ENCODE results near the gene NR2F1-AS1.

NR2F1-AS1 gene
- long read RNA-seq, donor 1, partial matches to known transcripts, result 184 of 204 reads
- long read RNA-seq, donor 1, other reads (novel, unspliced or antisense), result 19 of 204 reads
- long read RNA-seq, donor 2, partial matches to known transcripts, result 81 of 94 reads
- long read RNA-seq, donor 2, other reads (novel, unspliced or antisense), result 11 of 94 reads
- long read RNA-seq, donor 3, partial matches to known transcripts, result 0 of 5 reads
- long read RNA-seq, donor 3, other reads (novel, unspliced or antisense), result 0 of 5 reads
- long read RNA-seq, donor 4, partial matches to known transcripts, result 122 of 212 reads
- long read RNA-seq, donor 4, other reads (novel, unspliced or antisense), result 86 of 212 reads
- long read RNA-seq, donor 5, partial matches to known transcripts, result 150 of 159 reads
- long read RNA-seq, donor 5, other reads (novel, unspliced or antisense), result 9 of 159 reads
- long read RNA-seq, donor 6, partial matches to known transcripts, result 125 of 128 reads
- long read RNA-seq, donor 6, other reads (novel, unspliced or antisense), result 0 of 128 reads
- long read RNA-seq, donor 7, partial matches to known transcripts, result 293 of 295 reads
- long read RNA-seq, donor 7, other reads (novel, unspliced or antisense), result 0 of 295 reads
- long read RNA-seq, donor 8, partial matches to known transcripts, result 166 of 173 reads
- long read RNA-seq, donor 8, other reads (novel, unspliced or antisense), result 5 of 173 reads

GRCh38 chr5:93580927-93581445 is at the start of gene NR2F1-AS1:
Gene NR2F1-AS1 (minus strand): TSS chr5:93581219.
- peak; percentile 98 for DNase-seq

GRCh38 chr5:93626801-93627200 is 45.8 kb upstream of the NR2F1-AS1 start:
- DNase-seq, result no peak

GRCh38 chr5:93623153-93623552 is 42.1 kb upstream of the NR2F1-AS1 start:
- no peak for DNase-seq

- no peak for DNase-seq
Observed at GRCh38 chr5:93622240-93622885, 41.3 kb upstream of the NR2F1-AS1 start.

- DNase-seq, result peak; percentile 98
Observed at GRCh38 chr5:93621327-93621798, 40.3 kb upstream of the NR2F1-AS1 start.

- DNase-seq, result peak; percentile 94
Observed at GRCh38 chr5:93620487-93621326, 39.7 kb upstream of the NR2F1-AS1 start.

- no peak for DNase-seq
Observed at GRCh38 chr5:93616538-93617174, 35.6 kb upstream of the NR2F1-AS1 start.

- DNase-seq, result no peak
Observed at GRCh38 chr5:93612855-93613243, 31.8 kb upstream of the NR2F1-AS1 start.

GRCh38 chr5:93611976-93612854 is 31.2 kb upstream of the NR2F1-AS1 start:
- DNase-seq, result peak; percentile 85

- DNase-seq, result no peak
Observed at GRCh38 chr5:93611273-93611975, 30.4 kb upstream of the NR2F1-AS1 start.

GRCh38 chr5:93610581-93611272 is 29.7 kb upstream of the NR2F1-AS1 start:
- peak; percentile 41 for DNase-seq

- DNase-seq, result peak; percentile 10
Observed at GRCh38 chr5:93609762-93610161, 28.7 kb upstream of the NR2F1-AS1 start.

GRCh38 chr5:93608855-93609254 is 27.8 kb upstream of the NR2F1-AS1 start:
- peak; percentile 19 for DNase-seq

GRCh38 chr5:93607367-93608258 is 26.6 kb upstream of the NR2F1-AS1 start:
- DNase-seq, result peak; percentile 79

GRCh38 chr5:93606382-93606752 is 25.3 kb upstream of the NR2F1-AS1 start:
- DNase-seq, result no peak

GRCh38 chr5:93604644-93605515 is 23.9 kb upstream of the NR2F1-AS1 start:
- peak; percentile 50 for DNase-seq

Data from right kidney (tissue), 9 donors.